ENCODE results near the gene PES1.

Gene PES1

GRCh38 chr22:30614879-30615278 is 23.2 kb upstream of the PES1 start:
- no peak for TF ChIP-seq CTCF (IDR thresholded peaks at IDR 0.05; ENCODE audit: borderline replicate concordance, insufficient read depth, low read depth, low read length)
- no peak overlapping the region for H3K4me3 ChIP-seq (ENCODE audit: low read depth, low read length)

- no peak for TF ChIP-seq CTCF (IDR thresholded peaks at IDR 0.05; ENCODE audit: borderline replicate concordance, insufficient read depth, low read depth, low read length)
- no peak overlapping the region for H3K4me3 ChIP-seq (ENCODE audit: low read depth, low read length)
Measured at GRCh38 chr22:30614268-30614667, 22.6 kb upstream of the PES1 start.

- no peak overlapping the region for H3K4me3 ChIP-seq (ENCODE audit: low read depth, low read length)
- no peak for TF ChIP-seq CTCF (IDR thresholded peaks at IDR 0.05; ENCODE audit: borderline replicate concordance, insufficient read depth, low read depth, low read length)
Measured at GRCh38 chr22:30612789-30613188, 21.1 kb upstream of the PES1 start.

- no peak for TF ChIP-seq CTCF (IDR thresholded peaks at IDR 0.05; ENCODE audit: borderline replicate concordance, insufficient read depth, low read depth, low read length)
- no peak overlapping the region for H3K4me3 ChIP-seq (ENCODE audit: low read depth, low read length)
Measured at GRCh38 chr22:30611197-30611596, 19.5 kb upstream of the PES1 start.

- no peak overlapping the region for H3K4me3 ChIP-seq (ENCODE audit: low read depth, low read length)
- no peak for TF ChIP-seq CTCF (IDR thresholded peaks at IDR 0.05; ENCODE audit: borderline replicate concordance, insufficient read depth, low read depth, low read length)
Measured at GRCh38 chr22:30610299-30610698, 18.6 kb upstream of the PES1 start.

GRCh38 chr22:30609260-30610185 is 17.8 kb upstream of the PES1 start:
- H3K4me3 ChIP-seq (ENCODE audit: low read depth, low read length), result no peak overlapping the region
- no peak for TF ChIP-seq CTCF (IDR thresholded peaks at IDR 0.05; ENCODE audit: borderline replicate concordance, insufficient read depth, low read depth, low read length)

GRCh38 chr22:30607939-30608338 is 16.2 kb upstream of the PES1 start:
- TF ChIP-seq CTCF (IDR thresholded peaks at IDR 0.05; ENCODE audit: borderline replicate concordance, insufficient read depth, low read depth, low read length), result no peak
- H3K4me3 ChIP-seq (ENCODE audit: low read depth, low read length), result no peak overlapping the region
